ENCODE results near the gene RGP1.
A peak's percentile ranks its signal among the peaks of the same experiment; 100 is the strongest.

The RGP1 gene

GRCh38 chr9:35741740-35742139 lies 7.3 kb upstream of the RGP1 start:
- H3K4me3 ChIP-seq (replicated peaks; ENCODE audit: low read depth, low read length): no peak overlapping the region
- no peak for TF ChIP-seq CTCF (IDR thresholded peaks at IDR 0.05; ENCODE audit: low read depth, low read length, missing control alignments)
- no peak for DNase-seq (ENCODE audit: extremely low read depth, low read depth)

GRCh38 chr9:35743452-35743851 lies 5.6 kb upstream of the RGP1 start:
- no peak overlapping the region for H3K4me3 ChIP-seq (replicated peaks; ENCODE audit: low read depth, low read length)
- no peak for DNase-seq (ENCODE audit: extremely low read depth, low read depth)
- TF ChIP-seq CTCF (IDR thresholded peaks at IDR 0.05; ENCODE audit: low read depth, low read length, missing control alignments): no peak

GRCh38 chr9:35743880-35744518 lies 5.1 kb upstream of the RGP1 start:
- no peak overlapping the region for H3K4me3 ChIP-seq (replicated peaks; ENCODE audit: low read depth, low read length)
- no peak for TF ChIP-seq CTCF (IDR thresholded peaks at IDR 0.05; ENCODE audit: low read depth, low read length, missing control alignments)
- no peak for DNase-seq (ENCODE audit: extremely low read depth, low read depth)

- H3K4me3 ChIP-seq (replicated peaks; ENCODE audit: low read depth, low read length): peak overlapping the region; percentile 93; the same call in 1 of the 2 replicates
These were observed 3.5 kb upstream of the RGP1 start for GRCh38 chr9:35745569-35745968.

GRCh38 chr9:35746583-35746982 lies 2.5 kb upstream of the RGP1 start:
- H3K4me3 ChIP-seq (replicated peaks; ENCODE audit: low read depth, low read length): peak overlapping the region; percentile 93
- TF ChIP-seq CTCF (IDR thresholded peaks at IDR 0.05; ENCODE audit: low read depth, low read length, missing control alignments): no peak
- no peak for DNase-seq (ENCODE audit: extremely low read depth, low read depth)

More at GRCh38 chr9:35745569-35745968, 3.5 kb upstream of the RGP1 start:
- no peak for TF ChIP-seq CTCF (IDR thresholded peaks at IDR 0.05; ENCODE audit: low read depth, low read length, missing control alignments)
- DNase-seq (ENCODE audit: extremely low read depth, low read depth): no peak

- TF ChIP-seq CTCF (IDR thresholded peaks at IDR 0.05; ENCODE audit: low read depth, low read length, missing control alignments): no peak
- H3K4me3 ChIP-seq (replicated peaks; ENCODE audit: low read depth, low read length): peak overlapping the region; percentile 93
- no peak for DNase-seq (ENCODE audit: extremely low read depth, low read depth)
These were observed 737 bp upstream of the RGP1 start for GRCh38 chr9:35748242-35748857.
